Caco-2 (cell line): Measurements from ENCODE around the gene SLIT3. TPM values are rescaled to one million over a fixed set of nuclear protein-coding genes. Genes with fewer than 3 reads are reported as not detected.

ENCODE experiments used
- BruUV-seq: library from RNA; stranded (reverse); fragments of 400-500 nt; replicated peaks from 2 replicates; lab custom pipeline; 2021; lab: Mats Ljungman, UMichigan
- CTCF ChIA-PET: fragments of 300-600 bp; sonication (Branson Sonifier 250); formaldehyde crosslinking; loops from one replicate; lab custom pipeline; 2022; ENCODE audit warnings: antibody characterized with exemption; lab: Charles Lee
- POLR2A ChIA-PET: fragments of 300-600 bp; sonication (Branson Sonifier 250); formaldehyde crosslinking; loops from one replicate; lab custom pipeline; 2022; ENCODE audit warnings: antibody characterized with exemption; lab: Charles Lee
- DNase-seq, 2 experiments: peaks; one replicate each; pipeline versions ENCODE4 v3.0.0 to v3.0.0-alpha.2; 2020 to 2022
- H3K27me3 ChIP-seq: replicated peaks from 2 replicates; pipeline ENCODE4 v1.6.0; 2011; ENCODE audit warnings: low read length; ENCODE audit not compliant: control insufficient read depth, insufficient read depth
- H3K36me3 ChIP-seq: 2 replicates; pipeline ENCODE4 v1.5.1; 2011; ENCODE audit warnings: low read length; ENCODE audit not compliant: control insufficient read depth, insufficient read depth
- H3K4me1 ChIP-seq: fragments of 250-450 bp; sonication (Bioruptor Pico); 2 replicates; pipeline ENCODE4 v1.5.1; 2020; ENCODE audit warnings: mild to moderate bottlenecking
- H3K4me3 ChIP-seq: 2 replicates; pipeline ENCODE4 v1.5.1; 2011; ENCODE audit warnings: low read depth, mild to moderate bottlenecking, control low read depth, low read length
- H3K9me3 ChIP-seq: fragments of 250-450 bp; sonication (Bioruptor Pico); 2 replicates; pipeline ENCODE4 v1.5.1; 2020; ENCODE audit warnings: mild to moderate bottlenecking, moderate library complexity
- H3K27ac Mint-ChIP-seq: one replicate; pipeline ENCODE4 v1.8.0; 2022; ENCODE audit warnings: mixed read lengths; ENCODE audit not compliant: unreplicated experiment
- H3K27me3 Mint-ChIP-seq: one replicate; pipeline ENCODE4 v1.8.0; 2022; ENCODE audit warnings: mixed read lengths; ENCODE audit not compliant: insufficient read depth, unreplicated experiment
- H3K36me3 Mint-ChIP-seq: one replicate; pipeline ENCODE4 v1.8.0; 2022; ENCODE audit warnings: mild to moderate bottlenecking, mixed read lengths; ENCODE audit not compliant: insufficient read depth, unreplicated experiment
- H3K4me1 Mint-ChIP-seq: one replicate; pipeline ENCODE4 v1.8.0; 2022; ENCODE audit warnings: low read depth, mixed read lengths; ENCODE audit not compliant: unreplicated experiment
- H3K4me3 Mint-ChIP-seq: one replicate; pipeline ENCODE4 v1.8.0; 2022; ENCODE audit warnings: mild to moderate bottlenecking, moderate library complexity, mixed read lengths; ENCODE audit not compliant: unreplicated experiment
- H3K9me3 Mint-ChIP-seq: one replicate; pipeline ENCODE4 v1.8.0; 2022; ENCODE audit warnings: mixed read lengths; ENCODE audit not compliant: unreplicated experiment
- intact Hi-C: fragments of 100-400 bp; cut with micrococcal nuclease; formaldehyde crosslinking; loops from one replicate; pipeline ENCODE4 v1.10.0; 2022; ENCODE audit not compliant: unreplicated experiment
- total RNA-seq: library from RNA; stranded (reverse); gene quantifications from 2 replicates; pipeline ENCODE4 v1.2.3, GENCODE V29; 2022
- TF ChIP-seq, protein P1 (sequence below), 2 experiments: fragments of 200-600 bp in 1 of 2; IDR thresholded peaks; 1 replicate in 1 of 2; 2 replicates in 1 of 2; pipeline versions ENCODE4 v1.5.1 to v1.8.0; 2011 to 2022; ENCODE audit warnings: antibody characterized with exemption in 1 of 2, control low read depth in 1 of 2, inconsistent platforms in 1 of 2, low read depth in 1 of 2, low read length in 1 of 2, mild to moderate bottlenecking in 1 of 2, moderate library complexity in 1 of 2; ENCODE audit not compliant: insufficient read depth in 1 of 2, severe bottlenecking in 1 of 2, unreplicated experiment in 1 of 2

Gene SLIT3
- total RNA-seq, 1 experiment from 2014 or later: 2.1 TPM

DNA sequence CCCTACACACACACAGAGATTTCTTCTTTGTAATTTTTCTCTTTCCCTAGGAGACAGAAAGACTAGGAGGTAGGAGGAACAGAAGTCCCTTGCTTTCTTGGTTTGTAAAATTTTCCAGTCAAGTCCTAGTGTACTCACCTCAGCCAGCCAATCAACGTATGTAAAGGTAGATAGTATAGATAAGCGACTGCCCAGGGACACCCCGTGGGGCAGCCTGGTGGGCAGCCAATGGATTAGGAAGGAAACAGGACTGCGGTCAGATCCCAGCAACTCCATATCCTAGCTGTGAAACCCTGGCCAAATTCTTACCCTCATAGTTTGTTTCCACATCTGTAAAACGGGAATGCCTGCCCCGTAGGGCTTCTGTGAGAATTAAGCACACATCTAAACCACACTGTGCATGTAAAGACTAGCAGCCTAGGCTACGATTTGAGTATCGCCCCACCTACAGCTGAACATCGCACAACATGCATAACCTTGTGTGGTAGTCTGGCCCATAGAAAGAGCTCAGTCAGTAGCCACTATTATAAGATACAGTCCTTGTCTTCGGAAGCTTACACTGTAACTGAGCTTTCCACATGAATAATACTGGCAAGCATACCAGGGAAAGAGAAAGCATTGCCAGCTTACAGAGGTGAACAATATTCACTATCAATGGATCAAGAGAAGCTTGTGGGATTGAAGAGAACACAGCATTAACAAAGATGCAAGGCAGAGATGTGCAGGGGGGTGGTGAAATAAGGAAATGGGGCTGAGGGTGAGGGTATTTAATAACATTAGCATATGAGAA lies 368.3 kb downstream of the SLIT3 start:
- BruUV-seq: no TSS peak
- TF ChIP-seq, protein P1, sequence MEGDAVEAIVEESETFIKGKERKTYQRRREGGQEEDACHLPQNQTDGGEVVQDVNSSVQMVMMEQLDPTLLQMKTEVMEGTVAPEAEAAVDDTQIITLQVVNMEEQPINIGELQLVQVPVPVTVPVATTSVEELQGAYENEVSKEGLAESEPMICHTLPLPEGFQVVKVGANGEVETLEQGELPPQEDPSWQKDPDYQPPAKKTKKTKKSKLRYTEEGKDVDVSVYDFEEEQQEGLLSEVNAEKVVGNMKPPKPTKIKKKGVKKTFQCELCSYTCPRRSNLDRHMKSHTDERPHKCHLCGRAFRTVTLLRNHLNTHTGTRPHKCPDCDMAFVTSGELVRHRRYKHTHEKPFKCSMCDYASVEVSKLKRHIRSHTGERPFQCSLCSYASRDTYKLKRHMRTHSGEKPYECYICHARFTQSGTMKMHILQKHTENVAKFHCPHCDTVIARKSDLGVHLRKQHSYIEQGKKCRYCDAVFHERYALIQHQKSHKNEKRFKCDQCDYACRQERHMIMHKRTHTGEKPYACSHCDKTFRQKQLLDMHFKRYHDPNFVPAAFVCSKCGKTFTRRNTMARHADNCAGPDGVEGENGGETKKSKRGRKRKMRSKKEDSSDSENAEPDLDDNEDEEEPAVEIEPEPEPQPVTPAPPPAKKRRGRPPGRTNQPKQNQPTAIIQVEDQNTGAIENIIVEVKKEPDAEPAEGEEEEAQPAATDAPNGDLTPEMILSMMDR (IDR thresholded peaks at IDR 0.05; ENCODE audit: insufficient read depth in 1 of 2, low read depth in 1 of 2, low read length in 1 of 2, severe bottlenecking in 1 of 2, unreplicated experiment in 1 of 2): no peak
- Histone ChIP-seq H3K36me3 (no peaks in the 10 kb centered on the region), H3K4me3 (no peak overlapping the region), H3K9me3 (no peaks in the 10 kb centered on the region), H3K4me1 (no peaks in the 10 kb centered on the region), H3K27me3 (no peaks in the 10 kb centered on the region)
- peaks cover 7% of the 10 kb centered on the region for H3K27me3 Mint-ChIP-seq
- no peak for DNase-seq
- no peaks in the 10 kb centered on the region for H3K36me3 Mint-ChIP-seq
- no peaks in the 10 kb centered on the region for H3K4me1 Mint-ChIP-seq
- no peak overlapping the region for H3K4me3 Mint-ChIP-seq
- ChIA-PET CTCF (no interaction called here), POLR2A (no interaction called here)
- intact Hi-C loops: no loop called here
- no peak overlapping the region for H3K27ac Mint-ChIP-seq
- H3K9me3 Mint-ChIP-seq: no peaks in the 10 kb centered on the region

DNA sequence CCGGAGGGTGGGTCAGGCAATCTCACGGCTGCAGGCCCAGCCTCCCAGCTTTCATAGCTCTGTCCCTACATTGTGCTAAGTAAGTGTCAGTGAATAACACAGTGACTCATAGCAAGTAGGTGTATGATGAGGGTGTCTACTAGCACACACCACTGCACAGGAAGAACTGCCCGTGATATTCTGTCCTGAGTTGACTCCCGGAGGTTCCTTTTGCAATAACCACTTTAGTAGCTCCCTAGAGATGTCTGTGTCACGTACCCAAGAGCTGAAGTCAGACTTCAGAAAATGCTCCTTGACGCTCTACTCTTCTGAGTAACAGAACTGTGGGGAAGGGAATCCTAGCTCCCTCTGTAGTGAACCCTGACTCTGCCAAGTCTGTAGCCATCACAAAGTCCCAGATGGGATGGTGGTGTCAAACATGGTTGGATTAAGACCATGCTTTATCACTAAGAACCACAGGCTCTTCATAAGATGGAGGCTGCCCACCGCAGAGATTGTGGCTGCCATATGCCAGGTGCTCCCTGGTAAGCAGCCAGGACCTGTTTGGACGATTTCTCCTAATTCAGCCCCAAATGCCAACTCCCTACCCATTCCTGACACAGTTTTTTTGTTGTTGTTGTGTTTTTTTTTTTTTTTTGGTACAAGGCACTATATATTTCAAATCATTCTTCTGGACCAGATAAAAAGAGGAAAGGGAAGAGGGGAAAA lies 369.1 kb downstream of the SLIT3 start:
- no peaks in the 10 kb centered on the region for H3K27me3 ChIP-seq
- no peaks in the 10 kb centered on the region for H3K4me1 ChIP-seq
- no peaks in the 10 kb centered on the region for H3K36me3 ChIP-seq
- H3K4me3 ChIP-seq: no peak overlapping the region
- Mint-ChIP-seq H3K9me3 (no peaks in the 10 kb centered on the region), H3K4me1 (no peaks in the 10 kb centered on the region), H3K27me3 (peaks cover 9% of the 10 kb centered on the region), H3K4me3 (no peak overlapping the region), H3K27ac (no peak overlapping the region), H3K36me3 (no peaks in the 10 kb centered on the region)
- no TSS peak for BruUV-seq
- no peak for DNase-seq
- POLR2A ChIA-PET: no interaction called here
- intact Hi-C loops: no loop called here
- TF ChIP-seq, protein P1 (IDR thresholded peaks at IDR 0.05; ENCODE audit: insufficient read depth in 1 of 2, low read depth in 1 of 2, low read length in 1 of 2, severe bottlenecking in 1 of 2, unreplicated experiment in 1 of 2): no peak
- CTCF ChIA-PET: no interaction called here
- H3K9me3 ChIP-seq: no peaks in the 10 kb centered on the region

DNA sequence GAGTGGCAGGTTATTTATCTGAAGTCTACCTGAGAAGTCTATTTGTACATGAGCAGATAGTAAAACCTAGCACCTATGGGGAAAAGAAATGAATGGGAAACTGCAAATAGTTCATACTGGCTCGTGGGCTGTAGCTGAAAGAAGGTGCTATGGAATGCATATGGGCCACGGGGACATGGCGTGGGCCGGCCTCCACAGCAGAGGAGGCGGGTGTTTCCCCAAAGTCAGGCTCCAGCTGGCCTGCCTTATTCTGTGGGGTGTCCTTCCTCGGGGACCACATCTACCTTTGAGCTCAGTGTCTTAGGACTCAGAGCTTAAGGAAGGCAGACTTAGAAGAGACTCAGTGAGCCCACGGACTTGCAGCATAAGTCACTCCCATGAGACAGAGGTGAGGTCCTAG lies 371.3 kb downstream of the SLIT3 start:
- POLR2A ChIA-PET: no interaction called here
- no peak overlapping the region for H3K4me3 Mint-ChIP-seq
- CTCF ChIA-PET: no interaction called here
- intact Hi-C loops: no loop called here
- H3K9me3 Mint-ChIP-seq: no peaks in the 10 kb centered on the region
- H3K4me1 ChIP-seq: no peaks in the 10 kb centered on the region
- H3K4me1 Mint-ChIP-seq: no peaks in the 10 kb centered on the region
- no peak overlapping the region for H3K4me3 ChIP-seq
- H3K27ac Mint-ChIP-seq: no peak overlapping the region
- H3K27me3 ChIP-seq: no peaks in the 10 kb centered on the region
- TF ChIP-seq, protein P1 (IDR thresholded peaks at IDR 0.05; ENCODE audit: insufficient read depth in 1 of 2, low read depth in 1 of 2, low read length in 1 of 2, severe bottlenecking in 1 of 2, unreplicated experiment in 1 of 2): no peak
- H3K36me3 Mint-ChIP-seq: no peaks in the 10 kb centered on the region
- no peaks in the 10 kb centered on the region for H3K9me3 ChIP-seq
- H3K27me3 Mint-ChIP-seq: peaks cover 12% of the 10 kb centered on the region
- no peak for DNase-seq
- BruUV-seq: no TSS peak
- H3K36me3 ChIP-seq: no peaks in the 10 kb centered on the region
